HEK293 (cell line): ENCODE results near the gene KNOP1.

Experiments
- CTCF ChIA-PET: fragments of 350-600 bp; formaldehyde crosslinking; extraction: SDS; loops from one replicate; lab custom pipeline; 2021; ENCODE audit warnings: antibody characterized with exemption; lab: Yijun Ruan, JAX
- POLR2A ChIA-PET: fragments of 300-600 bp; formaldehyde crosslinking; extraction: SDS; loops from one replicate; lab custom pipeline; 2020; ENCODE audit warnings: antibody characterized with exemption, inconsistent platforms; lab: Yijun Ruan, JAX
- H3K27ac ChIP-seq: fragments of 200-500 bp; sonication (Bioruptor generic); 2 replicates; pipeline ENCODE4 v1.5.1; 2014; ENCODE audit warnings: low read depth, low read length, control low read depth, inconsistent platforms; ENCODE audit errors: extremely low read depth
- H3K36me3 ChIP-seq, 2 experiments: fragments of 200-500 bp in 1 of 2; sonication (Bioruptor generic) in 1 of 2; 1 replicate in 1 of 2; 2 replicates in 1 of 2; pipeline ENCODE4 v1.5.1; 2014 to 2017; ENCODE audit warnings: inconsistent platforms in 2 of 2, low read length in 2 of 2; ENCODE audit not compliant: control insufficient read depth in 2 of 2, insufficient read depth in 1 of 2
- H3K4me1 ChIP-seq: fragments of 200-500 bp; sonication (Bioruptor generic); 2 replicates; pipeline ENCODE4 v1.5.1; 2014; ENCODE audit warnings: mild to moderate bottlenecking, low read length, inconsistent platforms; ENCODE audit not compliant: control insufficient read depth, insufficient read depth
- H3K4me3 ChIP-seq: 2 replicates; pipeline ENCODE4 v1.5.1; 2011; ENCODE audit warnings: low read depth, mild to moderate bottlenecking, control low read depth, low read length, moderate library complexity
- H3K9me3 ChIP-seq: fragments of 200-500 bp; sonication (Bioruptor generic); 2 replicates; pipeline ENCODE4 v1.5.1; 2014; ENCODE audit warnings: low read depth, low read length, inconsistent platforms; ENCODE audit not compliant: control insufficient read depth, insufficient read depth
- BCL11A ChIP-seq: fragments of 450-650 bp; formaldehyde crosslinking; IDR thresholded peaks from 2 replicates; pipeline ENCODE4 v1.5.1; 2016; ENCODE audit warnings: low read depth, missing biosample characterization, missing genetic modification characterization
- KLF1 ChIP-seq: fragments of 450-650 bp; formaldehyde crosslinking; IDR thresholded peaks from 2 replicates; pipeline ENCODE4 v1.5.1; 2016; ENCODE audit warnings: missing biosample characterization, missing genetic modification characterization
- PATZ1 ChIP-seq: fragments of 450-650 bp; formaldehyde crosslinking; IDR thresholded peaks from 2 replicates; pipeline ENCODE4 v1.5.1; 2016; ENCODE audit warnings: missing biosample characterization, missing genetic modification characterization
- SETDB1 ChIP-seq: IDR thresholded peaks from one replicate; pipeline ENCODE4 v1.6.1; 2017; ENCODE audit warnings: mild to moderate bottlenecking, low read length, moderate library complexity, mixed read lengths; ENCODE audit not compliant: insufficient read length
- ZBTB44 ChIP-seq: fragments of 450-650 bp; IDR thresholded peaks from 2 replicates; pipeline ENCODE4 v1.5.1; 2018; ENCODE audit warnings: missing biosample characterization, mild to moderate bottlenecking, missing genetic modification characterization
- ZNF132 ChIP-seq: fragments of 450-650 bp; formaldehyde crosslinking; IDR thresholded peaks from 2 replicates; pipeline ENCODE4 v1.5.1; 2017; ENCODE audit warnings: missing biosample characterization, missing genetic modification characterization, borderline replicate concordance
- ZNF133 ChIP-seq: fragments of 450-650 bp; formaldehyde crosslinking; IDR thresholded peaks from 2 replicates; pipeline ENCODE4 v1.5.1; 2016; ENCODE audit warnings: missing biosample characterization, missing genetic modification characterization
- ZNF140 ChIP-seq: fragments of 450-650 bp; formaldehyde crosslinking; IDR thresholded peaks from 2 replicates; pipeline ENCODE4 v1.5.1; 2016; ENCODE audit warnings: missing biosample characterization, missing genetic modification characterization
- ZNF148 ChIP-seq: fragments of 450-650 bp; formaldehyde crosslinking; IDR thresholded peaks from 2 replicates; pipeline ENCODE4 v1.5.0; 2017; ENCODE audit warnings: missing biosample characterization, missing genetic modification characterization, borderline replicate concordance
- ZNF16 ChIP-seq: fragments of 450-650 bp; formaldehyde crosslinking; IDR thresholded peaks from 2 replicates; pipeline ENCODE4 v1.5.1; 2016; ENCODE audit warnings: low read depth, missing biosample characterization, missing genetic modification characterization
- ZNF169 ChIP-seq: fragments of 450-650 bp; formaldehyde crosslinking; IDR thresholded peaks from 2 replicates; pipeline ENCODE4 v1.5.1; 2016; ENCODE audit warnings: missing biosample characterization, missing genetic modification characterization
- ZNF184 ChIP-seq: fragments of 450-650 bp; IDR thresholded peaks from 2 replicates; pipeline ENCODE4 v1.5.1; 2018; ENCODE audit warnings: missing biosample characterization, mild to moderate bottlenecking, missing genetic modification characterization
- ZNF202 ChIP-seq: fragments of 450-650 bp; formaldehyde crosslinking; IDR thresholded peaks from 2 replicates; pipeline ENCODE4 v1.5.1; 2016; ENCODE audit warnings: missing biosample characterization, missing genetic modification characterization, borderline replicate concordance
- ZNF280D ChIP-seq: fragments of 450-650 bp; formaldehyde crosslinking; IDR thresholded peaks from 2 replicates; pipeline ENCODE4 v1.5.1; 2016; ENCODE audit warnings: missing biosample characterization, missing genetic modification characterization
- ZNF416 ChIP-seq: fragments of 450-650 bp; formaldehyde crosslinking; IDR thresholded peaks from 2 replicates; pipeline ENCODE4 v1.5.1; 2016; ENCODE audit warnings: missing biosample characterization, missing genetic modification characterization
- ZNF426 ChIP-seq: fragments of 450-650 bp; formaldehyde crosslinking; IDR thresholded peaks from 2 replicates; pipeline ENCODE4 v1.5.1; 2017; ENCODE audit warnings: missing biosample characterization, missing genetic modification characterization, mild to moderate bottlenecking, inconsistent platforms, moderate library complexity
- ZNF473 ChIP-seq: fragments of 450-650 bp; formaldehyde crosslinking; IDR thresholded peaks from 2 replicates; pipeline ENCODE4 v1.5.1; 2017; ENCODE audit warnings: missing biosample characterization, missing genetic modification characterization
- ZNF48 ChIP-seq: fragments of 450-650 bp; formaldehyde crosslinking; IDR thresholded peaks from 2 replicates; pipeline ENCODE4 v1.5.1; 2016; ENCODE audit warnings: missing biosample characterization, missing genetic modification characterization
- ZNF510 ChIP-seq: fragments of 450-650 bp; formaldehyde crosslinking; IDR thresholded peaks from 2 replicates; pipeline ENCODE4 v1.5.1; 2018; ENCODE audit warnings: mild to moderate bottlenecking, missing genetic modification characterization, missing biosample characterization; ENCODE audit not compliant: insufficient replicate concordance
- ZNF580 ChIP-seq: fragments of 450-650 bp; formaldehyde crosslinking; IDR thresholded peaks from 2 replicates; pipeline ENCODE4 v1.5.1; 2016; ENCODE audit warnings: missing biosample characterization, missing genetic modification characterization
- ZNF596 ChIP-seq: fragments of 450-650 bp; IDR thresholded peaks from 2 replicates; pipeline ENCODE4 v1.5.0; 2018; ENCODE audit warnings: missing biosample characterization, mild to moderate bottlenecking, missing genetic modification characterization, moderate library complexity
- ZNF600 ChIP-seq: fragments of 450-650 bp; formaldehyde crosslinking; IDR thresholded peaks from 2 replicates; pipeline ENCODE4 v1.5.1; 2016; ENCODE audit warnings: missing biosample characterization, missing genetic modification characterization
- ZNF610 ChIP-seq: fragments of 450-650 bp; formaldehyde crosslinking; IDR thresholded peaks from 2 replicates; pipeline ENCODE4 v1.5.1; 2016; ENCODE audit warnings: missing biosample characterization, missing genetic modification characterization, borderline replicate concordance
- ZNF621 ChIP-seq: fragments of 450-650 bp; formaldehyde crosslinking; IDR thresholded peaks from 2 replicates; pipeline ENCODE4 v1.5.1; 2017; ENCODE audit warnings: missing biosample characterization, missing genetic modification characterization
- ZNF626 ChIP-seq: fragments of 450-650 bp; sonication (Bioruptor Pico); formaldehyde crosslinking; IDR thresholded peaks from 2 replicates; pipeline ENCODE4 v1.5.1; 2018; ENCODE audit warnings: missing biosample characterization, missing genetic modification characterization, inconsistent platforms
- ZNF785 ChIP-seq: fragments of 450-650 bp; formaldehyde crosslinking; IDR thresholded peaks from 2 replicates; pipeline ENCODE4 v1.5.1; 2016; ENCODE audit warnings: missing biosample characterization, missing genetic modification characterization

KNOP1 gene

GRCh38 chr16:19660432-19660831 is 57.6 kb downstream of the KNOP1 start (continued):
- TF ChIP-seq ZNF16: no peak
- TF ChIP-seq ZNF416: no peak
- no peak for TF ChIP-seq ZNF596 (tag by site-specific recombination)
- TF ChIP-seq ZNF148 (tag by site-specific recombination): no peak
- TF ChIP-seq SETDB1: no peak
- no peak for TF ChIP-seq ZNF610 (tag by site-specific recombination)
- no peak for TF ChIP-seq ZNF140

GRCh38 chr16:19659554-19659953 is 58.5 kb downstream of the KNOP1 start:
- no peak overlapping the region for H3K27ac ChIP-seq
- H3K9me3 ChIP-seq: no peaks in the 10 kb centered on the region
- CTCF ChIA-PET: no interaction called here
- POLR2A ChIA-PET: no interaction called here
- H3K36me3 ChIP-seq: peaks cover 0 to 6% of the 10 kb centered on the region in 2 experiments; a peak in 2 of 3 replicates
- no peaks in the 10 kb centered on the region for H3K4me1 ChIP-seq
- TF ChIP-seq ZNF133 (tag by site-specific recombination) (no peak), ZNF621 (tag by site-specific recombination) (no peak), ZNF473 (tag by site-specific recombination) (no peak)
- H3K4me3 ChIP-seq: no peak overlapping the region

GRCh38 chr16:19657831-19658230 is 60.2 kb downstream of the KNOP1 start:
- Histone ChIP-seq H3K27ac (no peak overlapping the region), H3K9me3 (no peaks in the 10 kb centered on the region), H3K36me3 (peaks cover 3 to 22% of the 10 kb centered on the region in 2 experiments; a peak in 2 of 3 replicates), H3K4me3 (no peak overlapping the region), H3K4me1 (no peaks in the 10 kb centered on the region)
- POLR2A ChIA-PET: no interaction called here
- CTCF ChIA-PET: no interaction called here
- no peak for TF ChIP-seq KLF1
- TF ChIP-seq ZNF169 (tag by site-specific recombination): no peak
- TF ChIP-seq ZNF580: no peak
- TF ChIP-seq ZNF600 (tag by site-specific recombination): no peak
- no peak for TF ChIP-seq ZNF426 (tag by site-specific recombination)
- TF ChIP-seq ZNF48 (tag by site-specific recombination): no peak
- no peak for TF ChIP-seq ZBTB44
- no peak for TF ChIP-seq ZNF626 (tag by site-specific recombination)
- no peak for TF ChIP-seq ZNF510
- no peak for TF ChIP-seq ZNF132 (tag by site-specific recombination)
- no peak for TF ChIP-seq ZNF202 (tag by site-specific recombination)
- TF ChIP-seq BCL11A (tag by site-specific recombination): no peak
- no peak for TF ChIP-seq PATZ1 (tag by site-specific recombination)
- TF ChIP-seq ZNF785 (tag by site-specific recombination): no peak
- no peak for TF ChIP-seq ZNF280D (tag by site-specific recombination)
- no peak for TF ChIP-seq ZNF184 (tag by site-specific recombination)
